ENCODE measurements around the gene VWA7.

VWA7 gene

DNA sequence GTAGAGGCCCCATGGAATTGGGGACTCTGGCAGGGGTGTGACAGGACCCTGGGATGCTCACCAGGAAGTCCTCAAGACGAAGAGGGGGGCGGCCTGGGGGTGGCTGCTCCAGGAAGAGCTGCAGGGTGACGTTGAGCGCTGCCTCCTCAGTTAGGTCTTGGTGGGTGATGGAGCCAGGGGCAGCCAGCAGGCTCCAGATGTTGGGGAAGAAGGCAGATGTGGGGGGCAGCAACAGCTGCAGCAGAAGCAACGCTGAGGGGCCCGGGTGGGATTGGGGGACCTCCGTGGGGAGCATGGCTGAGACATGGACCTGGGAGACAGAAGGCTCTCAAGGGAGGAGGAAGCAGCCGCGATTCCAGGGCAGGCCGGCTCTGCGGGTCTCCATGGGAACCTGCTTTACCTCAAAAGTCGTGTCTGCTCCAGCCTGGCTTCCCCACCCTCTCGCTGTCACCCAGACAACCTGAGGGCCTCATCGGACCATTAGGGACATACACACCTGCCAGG is 591 bp downstream of the VWA7 start:
- no peak for DNase-seq

DNA sequence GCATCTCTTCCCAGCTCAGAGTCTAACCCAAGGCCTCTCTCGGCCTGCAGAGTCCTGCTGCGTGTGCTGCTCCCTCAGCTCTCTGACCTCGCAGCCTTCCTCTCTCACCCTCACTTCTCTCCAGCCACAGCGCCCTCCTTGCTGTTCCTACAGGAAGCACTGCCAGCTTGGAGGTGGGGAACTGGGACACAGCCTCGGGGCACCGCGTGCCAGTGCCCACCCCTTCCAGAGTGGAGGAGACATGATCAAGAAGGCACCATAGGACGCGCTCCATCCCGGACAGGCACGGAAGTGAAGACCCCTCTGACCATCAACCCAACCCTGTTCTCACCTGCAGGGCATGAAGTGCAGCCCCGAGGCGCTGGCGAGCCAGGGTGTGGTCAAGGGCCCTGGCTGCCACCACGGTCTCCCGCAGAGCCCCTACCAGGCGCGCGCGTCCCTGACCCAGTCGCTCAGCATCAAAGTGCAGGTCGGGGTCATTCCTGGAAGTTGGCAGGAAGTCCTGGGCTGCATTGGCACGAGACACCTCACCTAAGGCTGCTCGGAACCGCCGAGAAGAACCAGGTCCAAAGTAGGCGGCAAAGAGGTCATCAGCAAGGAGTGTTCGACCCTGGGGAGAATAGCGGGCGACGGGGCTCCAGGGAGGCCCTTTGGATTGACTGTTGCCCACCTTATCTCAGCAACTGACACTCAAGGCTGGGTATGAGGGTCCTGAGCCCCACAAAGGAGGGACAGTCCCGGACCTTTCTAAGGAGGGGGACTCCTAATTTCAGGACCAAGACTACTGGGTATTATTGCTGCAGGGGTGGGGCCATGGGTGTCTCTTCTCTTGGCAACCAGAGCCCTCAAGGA is 1.3 kb downstream of the VWA7 start:
- no peak for DNase-seq

DNA sequence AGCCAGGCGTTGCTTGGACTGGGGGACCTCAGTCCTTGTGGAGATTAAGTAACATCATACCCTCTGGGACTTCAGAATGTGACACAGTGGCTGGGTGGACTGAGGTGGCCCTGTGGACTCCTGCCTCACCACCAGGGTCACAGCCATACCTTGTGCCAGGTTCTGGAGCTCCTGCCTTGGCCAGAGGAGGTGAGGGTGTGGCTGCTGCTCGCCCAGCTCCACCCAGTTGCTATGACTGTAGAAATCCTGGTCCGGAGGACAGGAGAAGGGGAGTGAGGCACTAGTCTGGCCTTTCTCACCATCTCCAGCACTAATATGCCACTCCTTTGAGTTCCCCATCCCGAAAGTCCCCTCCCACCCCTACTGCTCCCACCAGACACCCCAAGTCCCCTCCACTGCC is 1.9 kb downstream of the VWA7 start:
- peak; percentile 41 for DNase-seq

DNA sequence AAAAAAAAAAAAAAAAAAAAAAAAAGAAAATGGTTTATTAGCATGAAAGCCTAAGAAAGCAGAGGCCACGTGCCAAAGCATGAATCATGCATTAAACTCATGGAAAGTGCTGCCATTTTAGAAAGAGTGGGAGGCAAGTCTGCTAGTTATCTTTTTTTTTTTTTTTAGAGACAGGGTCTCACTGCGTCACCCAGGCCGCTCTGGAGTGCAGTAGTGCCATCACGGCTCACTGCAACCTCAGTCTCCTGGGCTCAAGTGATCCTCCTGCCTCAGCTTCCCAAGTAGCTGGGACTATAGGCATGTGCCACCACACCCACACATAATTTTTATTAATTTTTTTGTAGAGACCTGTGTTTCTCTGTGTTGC is 5.2 kb downstream of the VWA7 start:
- no peak for DNase-seq

DNA sequence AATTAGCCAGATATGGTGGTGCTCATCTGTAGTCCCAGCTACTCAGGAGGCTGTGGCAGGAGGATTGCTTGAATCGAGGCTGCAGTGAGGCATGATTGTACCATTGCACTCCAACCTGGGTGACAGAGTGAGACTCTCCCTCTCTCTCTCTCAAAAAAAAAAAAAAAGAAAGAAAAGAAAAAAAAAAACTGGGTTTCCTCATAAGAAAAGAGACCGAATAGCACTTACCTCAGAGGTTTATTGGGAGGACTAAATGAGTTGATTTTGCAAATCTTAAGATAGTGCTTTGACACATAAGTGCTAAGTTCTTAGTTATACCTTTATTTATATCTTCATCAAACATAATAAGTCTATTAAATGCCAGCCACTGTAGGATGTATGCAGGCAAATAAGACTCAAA is 6.3 kb downstream of the VWA7 start:
- DNase-seq = no peak

DNA sequence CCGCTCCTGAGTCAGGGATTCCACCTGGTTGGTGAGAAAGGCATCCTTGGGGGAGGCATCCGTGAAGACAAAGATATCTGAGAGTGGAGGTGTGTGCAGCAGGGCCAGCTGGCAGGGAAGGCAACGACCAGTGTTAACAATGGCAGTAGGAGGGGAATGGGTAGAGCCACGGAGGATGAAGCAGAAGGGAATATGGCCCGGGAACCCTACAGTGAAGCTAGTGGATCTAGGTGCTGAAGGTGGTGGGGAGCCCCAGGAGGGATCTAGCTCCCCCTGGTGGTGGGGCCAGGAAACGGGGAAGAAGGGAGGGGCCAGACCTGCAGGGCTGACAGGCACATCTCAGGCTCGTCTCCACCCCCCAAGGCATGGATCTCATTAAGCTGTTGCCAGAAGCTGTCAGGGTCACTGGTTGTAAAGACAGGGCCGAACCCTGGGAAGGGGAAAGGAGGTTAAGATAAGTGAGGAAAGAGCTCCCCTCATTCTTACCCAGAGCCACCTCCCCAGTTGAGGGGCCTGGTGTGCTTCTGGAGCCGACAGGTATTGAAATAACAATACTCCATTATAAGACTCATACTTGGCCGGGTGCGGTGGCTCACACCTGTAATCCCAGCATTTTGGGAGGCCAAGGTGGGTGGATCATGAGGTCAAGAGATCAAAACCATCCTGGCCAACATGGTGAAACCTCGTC is 7.3 kb downstream of the VWA7 start:
- peak; percentile 84 for DNase-seq

DNA sequence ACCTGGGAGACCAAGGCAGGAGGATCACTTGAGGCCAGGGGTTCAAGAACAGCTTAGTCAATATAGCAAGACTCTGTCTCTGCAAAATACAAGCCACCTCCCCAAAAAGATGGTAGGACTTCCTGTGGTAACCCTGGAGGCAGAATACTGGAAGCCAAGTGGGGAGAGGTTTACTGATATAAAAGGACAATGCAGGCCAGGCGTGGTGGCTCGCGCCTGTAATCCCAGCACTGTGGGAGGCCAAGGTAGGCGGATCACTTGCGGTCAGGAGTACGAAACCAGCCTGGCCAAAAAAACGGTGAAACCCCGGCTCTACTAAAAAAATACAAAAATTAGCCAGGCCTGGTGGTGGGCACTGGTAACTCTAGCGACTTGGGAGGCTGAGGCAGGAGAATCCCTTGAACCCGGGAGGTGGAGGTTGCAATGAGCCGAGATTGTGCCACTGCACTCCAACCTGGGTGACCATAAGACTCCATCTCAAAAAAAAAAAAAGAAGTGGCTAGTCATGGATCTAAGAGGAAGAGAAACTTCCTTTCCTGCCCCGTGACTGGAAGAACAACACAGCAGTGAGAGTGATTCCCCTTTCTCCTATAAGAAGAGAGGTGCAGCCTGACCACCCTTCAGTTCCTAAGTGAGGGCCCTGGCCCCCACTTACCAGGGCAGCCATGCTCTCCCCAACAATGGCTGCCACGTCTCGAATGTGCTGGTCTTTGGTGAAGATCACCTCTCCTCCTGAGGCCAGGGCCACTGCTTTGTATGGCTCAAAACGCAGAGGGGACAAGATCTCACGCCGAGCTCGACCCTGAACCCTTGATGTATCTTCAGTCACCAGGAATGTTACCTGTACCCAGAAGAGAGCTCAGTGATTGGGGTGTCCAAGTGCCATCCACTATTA is 8.5 kb downstream of the VWA7 start:
- no peak for DNase-seq

DNA sequence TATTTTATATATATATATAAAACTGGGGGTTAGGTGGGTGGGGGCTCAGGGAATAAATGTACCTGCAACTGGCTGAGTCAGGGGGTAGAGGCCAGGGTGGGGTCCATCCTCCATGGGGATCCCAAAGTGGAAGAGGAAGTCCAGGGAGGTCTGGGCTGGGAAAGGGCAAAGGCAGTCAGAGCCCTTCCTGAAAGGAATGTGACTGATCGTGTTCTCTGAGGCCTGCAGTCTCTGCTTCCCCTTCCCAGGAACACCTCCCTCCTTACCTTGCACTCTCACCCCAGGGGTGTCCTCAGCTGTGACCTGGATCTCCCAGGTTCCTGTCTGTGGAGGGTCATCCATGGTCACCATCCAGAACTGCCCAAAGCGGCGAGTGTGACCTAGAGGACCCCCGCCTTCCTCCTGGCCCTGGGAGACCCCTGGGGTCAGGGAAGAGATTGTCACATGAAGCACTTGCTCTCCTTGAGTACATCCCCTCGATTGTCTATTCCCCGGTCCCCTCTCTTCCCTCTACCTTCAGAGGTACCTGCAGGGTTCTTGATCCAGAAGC is 10.0 kb downstream of the VWA7 start:
- no peak for DNase-seq

DNA sequence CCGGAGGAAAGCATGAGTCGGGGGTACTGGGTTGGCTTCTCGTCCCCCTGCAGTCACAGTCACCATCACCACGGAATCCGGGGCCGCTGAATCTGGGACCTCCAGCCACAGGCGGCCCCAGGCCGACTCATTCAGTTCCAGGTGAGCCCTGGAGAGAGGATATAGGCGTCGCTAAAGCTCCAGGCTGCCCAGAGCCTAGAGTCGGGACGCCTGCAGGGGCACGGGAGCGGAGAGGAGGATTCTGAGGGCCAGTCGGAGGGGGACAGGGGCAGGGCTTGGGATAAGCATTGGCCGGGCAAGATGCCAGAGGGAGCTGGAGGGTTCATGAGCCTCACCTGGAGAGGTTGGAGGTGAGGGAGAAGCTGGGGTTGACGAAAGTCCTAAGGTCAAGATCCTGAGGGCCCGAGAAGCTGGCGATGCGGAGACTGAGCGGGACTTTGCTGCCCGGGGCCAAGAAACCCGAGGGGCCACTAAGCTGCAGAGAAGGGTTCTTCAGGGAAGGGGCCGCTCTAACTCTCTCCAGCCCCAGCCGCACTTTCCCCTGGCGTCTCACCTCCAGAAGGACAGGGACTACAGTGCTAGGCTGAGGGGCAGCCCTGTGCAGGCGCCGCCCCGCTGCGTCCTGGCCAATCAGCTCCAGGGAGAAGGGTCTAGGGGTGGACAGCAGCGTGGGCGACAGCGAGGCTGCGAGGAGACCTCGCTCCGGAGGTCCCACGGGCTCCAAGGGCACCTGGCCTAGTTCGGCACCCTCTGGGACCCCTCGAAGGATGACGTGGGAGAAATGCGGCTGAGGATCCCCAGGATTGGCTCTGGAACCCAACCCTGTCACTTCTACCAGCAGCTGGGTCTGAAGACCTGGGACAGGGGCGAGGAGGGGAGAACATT is 11.0 kb downstream of the VWA7 start:
- no peak for DNase-seq

DNA sequence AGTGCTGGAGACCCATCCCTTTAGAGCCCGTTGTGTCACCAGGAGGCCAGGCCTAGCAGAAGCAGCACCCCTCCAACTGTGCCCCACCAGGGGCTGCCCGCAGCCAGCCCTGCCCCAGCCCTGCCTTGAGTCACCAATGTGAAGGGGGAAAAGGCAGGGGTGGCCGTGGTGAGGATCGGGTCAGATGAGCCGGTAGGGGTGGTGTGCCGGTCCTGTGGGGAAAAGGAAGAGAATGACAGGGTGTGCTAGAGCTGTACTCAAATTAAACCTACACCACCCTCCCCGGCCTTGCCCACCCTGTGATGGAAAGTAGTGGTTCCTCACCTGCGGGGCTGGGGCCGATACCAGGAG is 11.6 kb downstream of the VWA7 start:
- DNase-seq = no peak

DNA sequence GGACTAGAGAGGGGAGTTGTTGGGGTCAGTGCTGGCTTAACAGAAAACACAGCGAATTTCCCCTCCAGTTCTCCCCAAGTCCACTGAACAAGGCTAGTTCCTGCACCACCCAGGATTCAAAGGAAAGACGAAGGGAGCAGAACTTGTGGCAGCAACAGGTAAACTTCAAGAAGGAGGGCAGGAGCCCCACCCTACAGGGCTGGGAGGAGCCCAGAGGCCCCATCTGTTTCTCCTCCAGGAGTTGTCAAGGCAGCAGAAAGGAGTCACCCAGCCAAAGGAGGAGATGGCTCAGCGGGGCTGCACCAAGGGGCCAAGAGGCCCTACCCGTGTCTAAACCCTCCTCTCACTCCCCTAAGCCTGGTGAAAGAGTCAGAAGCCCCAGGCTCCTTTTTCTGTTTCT is 12.9 kb downstream of the VWA7 start:
- no peak for DNase-seq

DNA sequence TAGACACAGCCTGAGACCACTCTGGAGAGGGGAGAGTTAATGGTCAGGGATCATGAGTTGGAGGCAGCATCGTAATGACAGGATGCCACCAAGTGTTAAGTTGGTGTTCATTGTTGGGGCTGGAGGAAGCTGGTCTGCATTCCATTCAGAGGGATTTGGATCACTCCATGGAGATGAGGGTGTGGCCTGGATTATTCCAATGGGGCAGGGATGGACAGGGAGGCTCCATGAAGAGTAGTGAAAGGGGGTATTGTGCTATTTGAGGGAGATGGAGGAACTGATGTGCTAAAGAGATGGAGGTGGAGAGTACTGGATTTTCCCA is 13.5 kb downstream of the VWA7 start:
- no peak for DNase-seq

DNA sequence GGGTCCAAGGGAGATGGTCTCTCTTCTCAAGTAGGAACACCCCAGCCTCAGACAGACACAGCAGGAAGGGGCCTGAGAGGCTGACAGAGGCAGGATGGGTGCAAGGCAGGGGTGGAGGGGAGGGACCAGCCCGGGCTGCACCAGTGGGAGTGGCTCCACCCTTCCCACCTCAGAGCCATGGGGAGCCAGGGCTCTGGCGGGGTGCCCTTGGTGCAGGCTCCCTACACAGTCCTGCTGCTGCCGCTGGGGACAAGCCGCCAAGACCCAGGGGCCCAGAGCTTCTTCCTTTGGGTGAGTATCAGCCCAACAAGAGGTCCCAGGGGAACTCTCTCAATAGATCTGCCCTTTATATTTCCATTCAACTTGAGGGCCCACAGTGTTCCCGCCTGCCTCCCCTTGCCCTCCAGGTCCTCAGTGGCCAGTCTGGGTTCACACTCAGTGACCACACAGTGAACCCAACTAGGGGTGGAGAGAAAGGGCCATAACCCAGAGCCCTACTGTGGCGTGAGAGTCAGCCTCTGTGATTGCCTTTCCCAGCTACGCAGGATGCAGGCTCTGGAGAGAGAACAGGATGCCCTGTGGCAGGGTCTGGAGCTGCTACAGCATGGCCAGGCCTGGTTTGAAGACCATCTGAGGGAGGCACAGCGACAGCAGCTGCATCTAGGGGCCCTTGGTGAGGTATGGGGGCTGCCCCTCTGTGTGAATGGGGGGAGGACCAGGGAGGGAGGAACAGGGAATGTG is 14.1 kb downstream of the VWA7 start:
- DNase-seq = no peak

DNA sequence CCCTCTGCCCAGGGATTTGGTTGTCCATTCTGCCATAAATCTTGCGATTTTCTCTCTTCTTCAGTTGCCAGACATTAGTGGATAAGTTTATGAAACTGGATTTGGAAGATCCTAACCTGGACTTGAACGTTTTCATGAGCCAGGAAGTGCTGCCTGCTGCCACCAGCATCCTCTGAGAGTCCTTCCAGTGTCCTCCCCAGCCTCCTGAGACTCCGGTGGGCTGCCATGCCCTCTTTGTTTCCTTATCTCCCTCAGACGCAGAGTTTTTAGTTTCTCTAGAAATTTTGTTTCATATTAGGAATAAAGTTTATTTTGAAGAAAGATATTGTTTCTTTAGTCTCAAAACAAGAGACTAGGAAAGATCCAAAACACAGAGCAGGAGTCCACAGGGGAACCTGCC is 14.8 kb downstream of the VWA7 start, which contains the start of gene SAPCD1:
Gene SAPCD1, plus strand, starts transcription at position 301 of the 400 bp plus-strand sequence. CDS start 399 bp downstream, outside the sequence.
- no peak for DNase-seq

DNA sequence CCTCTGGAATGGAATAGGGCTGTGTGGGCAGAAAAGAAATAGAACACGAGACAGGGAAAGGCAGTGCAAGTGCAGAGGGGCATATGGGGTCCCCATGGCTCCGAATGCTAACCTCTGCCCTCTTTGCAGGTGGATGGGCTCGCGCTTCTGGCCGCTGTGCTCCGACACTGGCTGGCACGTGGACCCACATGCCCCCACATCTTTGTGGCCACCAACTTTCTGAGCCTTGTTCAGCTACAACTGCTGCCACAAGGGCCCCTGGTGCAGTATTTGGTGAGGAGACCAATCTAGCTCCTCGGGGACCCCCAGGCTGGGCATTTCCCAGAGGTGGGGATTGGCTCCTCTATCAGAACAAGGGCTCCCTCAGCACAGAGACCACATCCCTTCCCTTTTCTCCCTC is 15.8 kb downstream of the VWA7 start:
- no peak for DNase-seq

DNA sequence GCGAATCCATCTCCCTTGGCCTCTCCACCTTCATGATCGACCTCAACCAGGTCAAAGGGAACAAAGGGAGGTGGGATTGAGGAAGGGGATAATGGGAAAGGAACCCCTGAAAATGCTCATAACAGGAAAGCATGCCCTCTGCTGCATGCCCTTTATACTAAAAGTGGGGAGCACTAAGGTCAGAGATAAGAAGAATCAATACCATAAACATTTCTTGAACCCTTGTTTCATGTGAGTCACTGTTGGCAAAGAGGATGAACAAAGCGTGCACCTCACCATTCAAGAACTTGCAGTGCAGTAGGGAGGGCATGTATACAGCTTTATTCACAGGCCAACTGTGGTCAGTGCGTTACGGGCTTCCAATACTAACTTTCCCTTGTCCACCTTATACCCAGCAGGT is 16.3 kb downstream of the VWA7 start:
- no peak for DNase-seq

DNA sequence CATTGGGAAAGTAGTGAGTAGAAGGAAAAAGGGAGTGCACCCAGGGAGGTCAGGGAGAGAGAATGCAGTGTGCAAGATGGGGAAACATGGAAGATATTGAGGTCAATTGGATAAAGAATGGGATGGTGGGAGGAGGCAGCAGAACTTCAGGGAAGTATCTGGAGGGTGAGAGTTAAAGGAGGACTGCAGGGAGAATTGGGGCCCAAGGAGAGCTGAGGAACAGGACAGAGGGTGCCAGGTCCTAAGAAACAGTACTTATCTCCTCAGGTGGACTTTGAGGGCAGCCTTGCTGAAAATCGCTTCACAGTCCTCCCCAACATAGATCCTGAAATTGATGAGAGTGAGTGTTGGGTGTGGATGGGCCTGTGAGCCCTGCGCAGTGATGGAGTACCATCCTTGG is 18.8 kb downstream of the VWA7 start:
- no peak for DNase-seq

DNA sequence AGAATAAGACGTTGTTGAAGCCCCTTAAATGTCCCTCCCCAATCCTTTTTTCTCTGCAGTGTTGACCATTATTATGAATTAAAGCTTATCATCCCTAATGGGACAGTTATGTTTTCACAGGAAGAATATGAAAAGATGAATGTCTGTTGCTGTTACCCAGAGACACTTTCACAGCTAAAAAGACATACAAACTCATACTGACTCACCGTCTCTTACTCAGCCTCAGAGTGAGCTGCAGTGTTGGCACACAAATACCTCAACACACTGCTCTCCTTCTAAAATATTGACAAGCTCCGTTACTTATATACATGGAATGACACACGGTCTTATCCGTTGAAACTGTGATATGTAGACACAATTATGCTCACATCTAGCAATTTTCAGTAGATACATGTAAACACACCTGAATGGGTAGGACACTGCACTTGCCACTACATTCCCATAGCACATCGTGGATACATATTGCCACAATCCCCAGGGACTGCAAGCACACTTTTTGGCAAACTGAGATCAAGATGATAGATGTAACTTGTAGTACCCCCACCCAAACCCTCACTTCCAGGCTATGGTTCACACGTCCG is 24.3 kb downstream of the VWA7 start:
- DNase-seq = no peak

DNA sequence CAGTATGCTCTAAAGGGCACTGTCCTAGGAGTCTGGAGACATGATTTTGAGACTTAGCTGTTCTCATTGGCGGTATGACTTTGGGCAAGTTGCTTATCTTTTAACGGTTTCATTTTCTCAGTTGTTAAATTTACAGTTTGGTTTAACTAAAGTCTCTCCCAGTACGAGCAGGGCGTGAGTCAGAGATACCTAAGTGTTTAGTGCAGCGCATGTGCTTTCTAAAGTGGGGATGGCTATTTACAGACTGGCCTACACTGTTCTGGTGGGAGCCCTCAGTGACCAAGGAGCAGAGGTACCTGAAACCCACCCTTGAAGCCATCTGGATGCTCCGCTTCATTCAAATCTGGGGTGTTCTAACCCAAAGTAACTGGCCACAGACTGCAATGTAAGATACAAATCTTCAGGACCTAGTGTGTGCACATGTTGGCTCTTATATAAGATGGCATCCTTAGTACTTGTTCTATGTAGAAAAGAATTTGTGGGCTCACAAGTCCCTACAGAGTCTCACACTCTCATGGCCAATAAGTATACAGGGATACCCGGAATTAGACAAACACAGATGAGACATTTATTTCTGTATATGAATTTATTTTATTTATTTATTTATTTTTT is 26.6 kb downstream of the VWA7 start:
- no peak for DNase-seq

DNA sequence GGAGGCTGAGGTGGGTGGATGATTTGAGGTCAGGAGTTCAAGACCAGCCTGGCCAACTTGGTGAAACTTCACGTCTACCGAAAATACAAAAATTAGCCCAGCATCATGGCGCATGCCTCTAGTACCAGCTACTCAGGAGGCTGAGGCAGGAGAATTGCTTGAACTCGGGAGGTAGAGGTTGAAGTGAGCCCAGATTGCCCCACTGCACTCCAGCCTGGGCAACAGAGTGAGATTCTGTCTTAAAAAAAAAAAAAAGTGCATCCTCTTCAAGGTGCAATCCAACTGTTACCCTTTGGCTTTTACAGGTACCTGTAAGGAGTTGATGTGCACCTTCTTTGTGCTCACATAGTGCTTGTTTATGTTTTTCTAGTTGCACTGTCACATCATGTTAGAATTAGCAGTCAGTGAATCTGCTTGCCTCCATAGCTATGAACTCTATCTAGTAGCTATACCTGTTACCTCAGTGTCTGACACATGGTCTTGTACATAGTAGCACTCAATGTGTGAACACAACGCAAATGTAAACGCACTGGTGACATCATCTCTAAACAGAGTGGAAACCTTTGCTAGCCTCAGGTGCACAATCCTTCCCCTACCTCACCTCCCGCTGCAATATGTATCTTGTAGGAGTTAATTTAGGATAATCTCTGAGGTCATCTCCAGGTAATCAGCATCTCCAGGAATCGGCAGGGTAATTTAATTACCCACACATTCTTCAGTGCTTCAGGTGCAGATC is 27.7 kb downstream of the VWA7 start:
- DNase-seq = no peak
